Measurements from ENCODE around the gene LCNL1.

DNA sequence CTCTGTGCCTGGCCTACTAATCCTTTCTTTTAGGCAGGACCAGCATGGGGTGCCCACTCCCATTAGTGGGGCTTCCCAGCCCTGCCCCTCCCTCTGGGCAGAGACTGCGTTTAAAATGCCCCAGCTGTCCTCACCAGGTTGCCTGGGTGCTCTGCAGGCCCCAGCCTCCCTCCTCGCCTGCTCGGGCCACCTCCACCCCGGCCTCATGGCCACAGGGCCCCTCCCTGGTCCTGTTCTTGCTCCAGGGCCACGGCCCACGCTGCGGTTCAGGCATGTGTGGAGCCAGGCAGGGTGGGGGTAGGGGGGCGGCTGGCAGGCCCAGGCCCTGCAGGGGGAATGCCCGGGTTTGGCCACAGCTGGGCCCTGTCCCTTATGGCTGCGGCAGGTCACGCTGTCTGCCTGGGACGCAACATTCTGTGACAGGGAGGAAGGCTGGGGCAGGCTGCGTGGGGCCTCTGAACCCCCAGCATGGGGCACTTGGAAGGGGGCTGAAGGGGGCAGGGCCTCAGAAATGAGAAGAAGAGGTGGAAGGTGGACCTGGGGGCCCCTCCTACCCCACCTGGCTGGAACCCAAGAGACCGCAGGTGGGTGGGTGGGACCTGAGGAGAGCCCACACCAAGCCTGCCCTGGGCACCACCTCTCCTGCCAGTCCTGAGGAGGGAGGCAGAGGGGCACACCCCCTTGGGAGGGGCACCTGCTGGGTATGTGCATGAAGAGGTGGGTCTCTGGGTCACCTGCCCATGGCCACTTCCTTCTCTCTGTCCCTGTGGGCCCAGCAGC, 31.1 kb upstream of the LCNL1 start, which contains the start of gene LCN12:
- TF ChIP-seq, protein P1, sequence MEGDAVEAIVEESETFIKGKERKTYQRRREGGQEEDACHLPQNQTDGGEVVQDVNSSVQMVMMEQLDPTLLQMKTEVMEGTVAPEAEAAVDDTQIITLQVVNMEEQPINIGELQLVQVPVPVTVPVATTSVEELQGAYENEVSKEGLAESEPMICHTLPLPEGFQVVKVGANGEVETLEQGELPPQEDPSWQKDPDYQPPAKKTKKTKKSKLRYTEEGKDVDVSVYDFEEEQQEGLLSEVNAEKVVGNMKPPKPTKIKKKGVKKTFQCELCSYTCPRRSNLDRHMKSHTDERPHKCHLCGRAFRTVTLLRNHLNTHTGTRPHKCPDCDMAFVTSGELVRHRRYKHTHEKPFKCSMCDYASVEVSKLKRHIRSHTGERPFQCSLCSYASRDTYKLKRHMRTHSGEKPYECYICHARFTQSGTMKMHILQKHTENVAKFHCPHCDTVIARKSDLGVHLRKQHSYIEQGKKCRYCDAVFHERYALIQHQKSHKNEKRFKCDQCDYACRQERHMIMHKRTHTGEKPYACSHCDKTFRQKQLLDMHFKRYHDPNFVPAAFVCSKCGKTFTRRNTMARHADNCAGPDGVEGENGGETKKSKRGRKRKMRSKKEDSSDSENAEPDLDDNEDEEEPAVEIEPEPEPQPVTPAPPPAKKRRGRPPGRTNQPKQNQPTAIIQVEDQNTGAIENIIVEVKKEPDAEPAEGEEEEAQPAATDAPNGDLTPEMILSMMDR (IDR thresholded peaks at IDR 0.05): no peak
- no peak for TF ChIP-seq EZH2 (IDR thresholded peaks at IDR 0.05; ENCODE audit: borderline replicate concordance, insufficient read depth, low read depth, low read length, poor library complexity, severe bottlenecking)
